H1 (cell line): Measurements from ENCODE around the gene ATP5ME. TPM values are rescaled to one million over a fixed set of nuclear protein-coding genes. Genes with fewer than 3 reads are reported as not detected.

ENCODE experiments used
- CTCF ChIA-PET: fragments of 300-600 bp; sonication (Branson Sonifier 250); formaldehyde crosslinking; loops from one replicate; lab custom pipeline; 2021; ENCODE audit not compliant: partially characterized antibody; lab: Charles Lee
- POLR2A ChIA-PET: fragments of 300-600 bp; sonication (Branson Sonifier 250); formaldehyde crosslinking; loops from one replicate; lab custom pipeline; 2021; ENCODE audit warnings: inconsistent platforms; ENCODE audit not compliant: partially characterized antibody; lab: Charles Lee
- DNase-seq, 2 experiments: peaks; one replicate each; pipeline versions ENCODE4 v3.0.0 to v3.0.0-alpha.2; 2010 to 2022; ENCODE audit warnings: low spot score in 2 of 2, low read depth in 1 of 2, mixed read lengths in 1 of 2
- FAIRE-seq: peaks from 2 replicates; lab custom pipeline; 2011; peaks lifted over from hg19 to GRCh38; lab: Jason Lieb, UNC
- H2AFZ ChIP-seq: 2 replicates; pipeline ENCODE4 v1.8.1; 2012; ENCODE audit warnings: low read length, inconsistent platforms
- H2AK5ac ChIP-seq: 2 replicates; pipeline ENCODE4 v1.6.1; 2013; ENCODE audit warnings: low read depth, low read length
- H2BK120ac ChIP-seq: replicated peaks from 2 replicates; pipeline ENCODE3; 2013; ENCODE audit warnings: low read depth, low read length, inconsistent platforms
- H2BK12ac ChIP-seq: 2 replicates; pipeline ENCODE4 v1.6.1; 2013; ENCODE audit warnings: low read depth, low read length
- H2BK15ac ChIP-seq: 2 replicates; pipeline ENCODE4 v1.6.1; 2013; ENCODE audit warnings: low read length
- H2BK20ac ChIP-seq: 2 replicates; pipeline ENCODE4 v1.6.1; 2013; ENCODE audit warnings: low read length
- H2BK5ac ChIP-seq: 2 replicates; pipeline ENCODE4 v1.6.1; 2013; ENCODE audit warnings: low read depth, low read length
- H3K14ac ChIP-seq: 2 replicates; pipeline ENCODE4 v1.6.1; 2013; ENCODE audit warnings: inconsistent platforms; ENCODE audit not compliant: insufficient read length
- H3K18ac ChIP-seq: 2 replicates; pipeline ENCODE4 v1.6.1; 2013; ENCODE audit warnings: low read length; ENCODE audit errors: extremely low read depth
- H3K23ac ChIP-seq: 2 replicates; pipeline ENCODE4 v1.6.1; 2013; ENCODE audit warnings: inconsistent platforms; ENCODE audit not compliant: insufficient read length
- H3K23me2 ChIP-seq: 2 replicates; pipeline ENCODE4 v1.6.1; 2013; ENCODE audit warnings: low read depth, low read length
- H3K27ac ChIP-seq: 2 replicates; pipeline ENCODE4 v1.6.1; 2011; ENCODE audit warnings: low read depth, low read length, inconsistent platforms
- H3K27me3 ChIP-seq, 4 experiments: replicated peaks in 1 of 4; 1 replicate in 1 of 4; 2 replicates in 3 of 4; pipeline versions ENCODE4 v1.6.1 to v1.8.1; 2011 to 2013; ENCODE audit warnings: low read length in 3 of 4, mild to moderate bottlenecking in 3 of 4, inconsistent platforms in 2 of 4, mixed read lengths in 2 of 4, moderate library complexity in 1 of 4; ENCODE audit not compliant: control insufficient read depth in 3 of 4, insufficient read depth in 3 of 4; ENCODE audit errors: extremely low read depth in 1 of 4
- H3K36me3 ChIP-seq, 4 experiments: 2 replicates each; pipeline versions ENCODE4 v1.6.1 to v1.8.1; 2011 to 2013; ENCODE audit warnings: mild to moderate bottlenecking in 4 of 4, low read length in 3 of 4, moderate library complexity in 2 of 4, control low read depth in 1 of 4, inconsistent platforms in 1 of 4; ENCODE audit not compliant: insufficient read depth in 4 of 4, control insufficient read depth in 2 of 4
- H3K4ac ChIP-seq: replicated peaks from 2 replicates; pipeline ENCODE3; 2013; ENCODE audit warnings: low read length, low read depth, mixed read lengths, inconsistent platforms; ENCODE audit not compliant: insufficient read length
- H3K4me1 ChIP-seq, 4 experiments: replicated peaks in 1 of 4; 1 replicate in 1 of 4; 2 replicates in 3 of 4; pipeline versions ENCODE4 v1.6.1 to v1.8.1; 2011 to 2013; ENCODE audit warnings: low read length in 3 of 4, inconsistent platforms in 2 of 4, mixed read lengths in 1 of 4; ENCODE audit not compliant: insufficient read depth in 4 of 4, control insufficient read depth in 3 of 4
- H3K4me2 ChIP-seq, 2 experiments: 2 replicates each; pipeline versions ENCODE4 v1.6.1 to v1.8.1; 2011 to 2013; ENCODE audit warnings: low read depth in 2 of 2, low read length in 2 of 2, control low read depth in 1 of 2, inconsistent platforms in 1 of 2, mild to moderate bottlenecking in 1 of 2; ENCODE audit not compliant: insufficient read depth in 1 of 2
- H3K4me3 ChIP-seq, 4 experiments: fragments of 200-600, 300-600 bp in 1 of 4; sonication (generic), shearing (Covaris generic), sonication (Bioruptor Twin) in 1 of 4; 2 replicates each; pipeline versions ENCODE4 v1.5.1 to v1.8.1; 2011 to 2016; ENCODE audit warnings: low read length in 4 of 4, low read depth in 3 of 4, control low read depth in 2 of 4, inconsistent platforms in 2 of 4, mild to moderate bottlenecking in 2 of 4, mixed read lengths in 1 of 4, moderate library complexity in 1 of 4; ENCODE audit not compliant: insufficient read depth in 2 of 4; ENCODE audit errors: extremely low read depth in 1 of 4
- H3K56ac ChIP-seq: replicated peaks from 2 replicates; pipeline ENCODE3; 2013; ENCODE audit warnings: low read depth, mild to moderate bottlenecking, mixed read lengths, low read length, inconsistent platforms; ENCODE audit not compliant: insufficient read length
- H3K79me1 ChIP-seq: 2 replicates; pipeline ENCODE4 v1.6.1; 2013; ENCODE audit warnings: low read depth, low read length, control low read depth
- H3K79me2 ChIP-seq, 2 experiments: 2 replicates each; pipeline versions ENCODE4 v1.6.1 to v1.8.1; 2012 to 2013; ENCODE audit warnings: low read length in 2 of 2, mild to moderate bottlenecking in 2 of 2, inconsistent platforms in 1 of 2; ENCODE audit not compliant: insufficient read depth in 2 of 2, control insufficient read depth in 1 of 2
- H3K9ac ChIP-seq, 4 experiments: replicated peaks in 1 of 4; 1 replicate in 1 of 4; 2 replicates in 3 of 4; pipeline versions ENCODE4 v1.6.1 to v1.8.1; 2011 to 2013; ENCODE audit warnings: low read depth in 3 of 4, low read length in 3 of 4, control low read depth in 2 of 4, mild to moderate bottlenecking in 2 of 4, moderate library complexity in 2 of 4, inconsistent platforms in 1 of 4; ENCODE audit errors: extremely low read depth in 1 of 4
- H3K9me3 ChIP-seq, 2 experiments: 2 replicates each; pipeline versions ENCODE4 v1.6.1 to v1.8.1; 2012 to 2013; ENCODE audit warnings: mild to moderate bottlenecking in 2 of 2, moderate library complexity in 2 of 2, control low read depth in 1 of 2, inconsistent platforms in 1 of 2, low read depth in 1 of 2, low read length in 1 of 2, mixed read lengths in 1 of 2; ENCODE audit not compliant: insufficient read depth in 2 of 2
- H4K20me1 ChIP-seq, 2 experiments: replicated peaks in 1 of 2; 2 replicates each; pipeline versions ENCODE3 to v1.8.1; 2011 to 2013; ENCODE audit warnings: inconsistent platforms in 2 of 2, low read length in 2 of 2, mild to moderate bottlenecking in 1 of 2; ENCODE audit not compliant: insufficient read depth in 2 of 2, control insufficient read depth in 1 of 2
- H4K5ac ChIP-seq: 2 replicates; pipeline ENCODE4 v1.6.1; 2013; ENCODE audit warnings: low read length, low read depth, mixed read lengths, inconsistent platforms; ENCODE audit not compliant: insufficient read length
- H4K8ac ChIP-seq: 2 replicates; pipeline ENCODE4 v1.8.0; 2013; ENCODE audit warnings: mild to moderate bottlenecking, moderate library complexity, low read length, inconsistent platforms; ENCODE audit not compliant: insufficient read depth; ENCODE audit errors: extremely low read depth
- H4K91ac ChIP-seq: replicated peaks from 2 replicates; pipeline ENCODE3; 2013; ENCODE audit warnings: low read length, mixed read lengths, inconsistent platforms; ENCODE audit not compliant: insufficient read length
- POLR2A ChIP-seq, 2 experiments: IDR thresholded peaks; 1 replicate in 1 of 2; 2 replicates in 1 of 2; pipeline ENCODE4 v1.6.1; 2011; ENCODE audit warnings: low read depth in 2 of 2, low read length in 2 of 2, mild to moderate bottlenecking in 2 of 2; ENCODE audit errors: control extremely low read depth in 1 of 2
- POLR2AphosphoS5 ChIP-seq: IDR thresholded peaks from 2 replicates; pipeline ENCODE4 v1.6.1; 2011; ENCODE audit warnings: low read depth, low read length
- RFX5 ChIP-seq: IDR thresholded peaks from 2 replicates; pipeline ENCODE4 v1.6.1; 2011; ENCODE audit warnings: low read depth, low read length, improper control_type of control experiment, borderline replicate concordance
- TEAD4 ChIP-seq: IDR thresholded peaks from 2 replicates; pipeline ENCODE4 v1.6.1; 2012; ENCODE audit warnings: low read depth, low read length, inconsistent platforms, mixed read lengths
- WGBS, 2 experiments: shearing (Covaris generic) in 1 of 2; methylation state at CpG; one replicate each; pipeline versions ENCODE4 v1.1.6 to v1.1.7; 2013 to 2015; ENCODE audit warnings: low lambda C conversion rate in 2 of 2, mixed read lengths in 2 of 2, inconsistent platforms in 1 of 2, low coverage in 1 of 2, missing lambda C conversion rate in 1 of 2; ENCODE audit not compliant: insufficient replicate concordance in 2 of 2, insufficient coverage in 1 of 2, insufficient read length in 1 of 2; ENCODE audit errors: extremely low coverage in 1 of 2, missing lambda C conversion rate in 1 of 2; 5-methylcytosine and 5-hydroxymethylcytosine counted together
- polyA plus RNA-seq, 7 experiments: library from polyadenylated mRNA; depleted of rRNA in 3 of 7; stranded (reverse) in 5 of 7; unstranded in 2 of 7; fragments of >200 nt in 5 of 7; fragments of 200-250 nt in 2 of 7; gene quantifications; 1 replicate in 5 of 7; 2 replicates in 1 of 7; 4 replicates in 1 of 7; pipeline versions ENCODE4 v1.2.1 to v1.2.3, GENCODE V29; 2011 to 2013; ENCODE audit warnings: missing spikeins in 2 of 7, mixed read lengths in 2 of 7
- total RNA-seq: library from RNA; stranded (reverse); fragmentation: NEBNext Ultra II Directional; extraction: Animal tissue kit (Norgen Biotek cat#: 25700); gene quantifications from 2 replicates; pipeline ENCODE4 v1.2.1, GENCODE V29; 2021

Gene ATP5ME
- total and polyA plus RNA-seq, 2 of the 8 experiments (the other 6 are each of a cell fraction or from before 2014, with no cell fraction given): 375 to 450 TPM

GRCh38 chr4:671769-672168, 2.3 kb downstream of the ATP5ME start:
- peaks cover 8 to 25% (median 13%) of the 10 kb centered on the region in 4 experiments for H3K36me3 ChIP-seq
- no peak overlapping the region for H2AK5ac ChIP-seq
- H4K5ac ChIP-seq: no peak overlapping the region
- H2BK20ac ChIP-seq: no peak overlapping the region
- H4K20me1 ChIP-seq: peaks cover 3 to 7% of the 10 kb centered on the region in 2 experiments
- H3K9me3 ChIP-seq: no peaks in the 10 kb centered on the region
- no peak overlapping the region for H4K91ac ChIP-seq
- H2BK5ac ChIP-seq: no peak overlapping the region
- no peak overlapping the region for H3K27ac ChIP-seq
- no peak overlapping the region for H3K9ac ChIP-seq
- no peak overlapping the region for H2AFZ ChIP-seq
- POLR2A ChIA-PET: interaction anchor here (1.1 to 4.6 kb wide), 6 partner anchors 8 to 69 kb away, joined by 3 to 53 read pairs (median 8); no protein-coding TSS in a partner anchor
- no peak overlapping the region for H2BK15ac ChIP-seq
- no peak for TF ChIP-seq TEAD4
- peak in 1 of 2 experiments; percentile 28; a peak in 1 of 3 replicates for TF ChIP-seq POLR2A (IDR thresholded peaks at IDR 0.05; ENCODE audit: control extremely low read depth in 1 of 2, low read depth in 2 of 2, low read length in 2 of 2)
- no peak; the same call in 1 of the 2 replicates for TF ChIP-seq POLR2AphosphoS5
- no peak for TF ChIP-seq RFX5
- no peak overlapping the region for H4K8ac ChIP-seq
- FAIRE-seq (no peak), DNase-seq (no peak)
- CTCF ChIA-PET: interaction anchor here (0.9 to 2.8 kb wide), 3 partner anchors 12 to 69 kb away, joined by 3 to 11 read pairs (median 4); partner anchors contain the start of gene PDE6B
- peaks cover 2 to 5% (median 4%) of the 10 kb centered on the region in 4 experiments; a peak in 6 of 7 replicates for H3K4me1 ChIP-seq
- H3K27me3 ChIP-seq: no peaks in the 10 kb centered on the region
- no peak overlapping the region for H3K18ac ChIP-seq
- H3K4me3 ChIP-seq: no peak overlapping the region
- H3K79me2 ChIP-seq: peaks cover 0 to 7% of the 10 kb centered on the region in 2 experiments; a peak in 2 of 4 replicates
- no peak overlapping the region for H2BK120ac ChIP-seq
- H2BK12ac ChIP-seq: no peak overlapping the region
- H3K79me1 ChIP-seq: peaks cover 7% of the 10 kb centered on the region; the same call in 1 of the 2 replicates
- no peak overlapping the region for H3K23ac ChIP-seq
- H3K4ac ChIP-seq: no peak overlapping the region
- peaks cover 12% of the 10 kb centered on the region; the same call in 1 of the 2 replicates for H3K23me2 ChIP-seq
- no peak overlapping the region for H3K14ac ChIP-seq
- 89% methylated on average over 3 of the region's 3 CpGs; no CpG with 5 or more reads in 1 of the 2 experiments for WGBS, 2 experiments
- H3K56ac ChIP-seq: no peak overlapping the region
- H3K4me2 ChIP-seq: no peak overlapping the region
